HEK293 (cell line): ENCODE results near the gene LBHD1.

Experiments
- HOXC10 ChIP-seq: sonication (generic); formaldehyde crosslinking; IDR thresholded peaks from 2 replicates; pipeline ENCODE4 v1.8.1; 2023; ENCODE audit warnings: mild to moderate bottlenecking, missing genetic modification reagents
- PRDM2 ChIP-seq: fragments of 450-650 bp; formaldehyde crosslinking; IDR thresholded peaks from 2 replicates; pipeline ENCODE4 v1.5.1; 2016; ENCODE audit warnings: missing biosample characterization, missing genetic modification characterization, borderline replicate concordance
- SALL2 ChIP-seq: fragments of 450-650 bp; formaldehyde crosslinking; IDR thresholded peaks from 2 replicates; pipeline ENCODE4 v1.5.0; 2017; ENCODE audit warnings: missing biosample characterization, mild to moderate bottlenecking, missing genetic modification characterization, borderline replicate concordance
- ZBTB11 ChIP-seq: fragments of 450-650 bp; formaldehyde crosslinking; conservative IDR thresholded peaks from 2 replicates; pipeline ENCODE4 v1.5.1; 2016; ENCODE audit warnings: low read depth, missing biosample characterization, missing genetic modification characterization
- ZNF394 ChIP-seq: fragments of 450-650 bp; formaldehyde crosslinking; IDR thresholded peaks from 2 replicates; pipeline ENCODE4 v1.5.1; 2016; ENCODE audit warnings: missing biosample characterization, missing genetic modification characterization, mild to moderate bottlenecking, moderate library complexity, borderline replicate concordance
- ZNF513 ChIP-seq: fragments of 450-650 bp; IDR thresholded peaks from 2 replicates; pipeline ENCODE4 v1.5.1; 2018; ENCODE audit warnings: missing biosample characterization, missing genetic modification characterization
- ZNF561 ChIP-seq: fragments of 450-650 bp; IDR thresholded peaks from 2 replicates; pipeline ENCODE4 v1.5.1; 2018; ENCODE audit warnings: missing biosample characterization, missing genetic modification characterization, borderline replicate concordance
- ZNF645 ChIP-seq: fragments of 450-650 bp; formaldehyde crosslinking; IDR thresholded peaks from 2 replicates; pipeline ENCODE4; 2016; ENCODE audit warnings: missing biosample characterization, missing genetic modification characterization
- ZNF654 ChIP-seq: fragments of 450-650 bp; formaldehyde crosslinking; IDR thresholded peaks from 2 replicates; pipeline ENCODE4 v1.5.1; 2016; ENCODE audit warnings: low read depth, missing biosample characterization, missing genetic modification characterization
- ZNF791 ChIP-seq: fragments of 450-650 bp; formaldehyde crosslinking; IDR thresholded peaks from 2 replicates; pipeline ENCODE4 v1.5.1; 2016; ENCODE audit warnings: missing biosample characterization, missing genetic modification characterization
- TF ChIP-seq, protein P1 (sequence below): fragments of 450-650 bp; formaldehyde crosslinking; IDR thresholded peaks from 2 replicates; pipeline ENCODE4 v1.5.1; 2016; ENCODE audit warnings: missing biosample characterization, missing genetic modification characterization
- TF ChIP-seq, protein P2 (sequence below): fragments of 450-650 bp; formaldehyde crosslinking; IDR thresholded peaks from 2 replicates; pipeline ENCODE4 v1.5.1; 2016; ENCODE audit warnings: missing biosample characterization, missing genetic modification characterization

Gene LBHD1

GRCh38 chr11:62709247-62710000, 37.4 kb upstream of the LBHD1 start (continued):
- no peak for TF ChIP-seq ZNF513 (tag by site-specific recombination)
- no peak for TF ChIP-seq ZNF791 (tag by site-specific recombination)
- TF ChIP-seq, protein P1, sequence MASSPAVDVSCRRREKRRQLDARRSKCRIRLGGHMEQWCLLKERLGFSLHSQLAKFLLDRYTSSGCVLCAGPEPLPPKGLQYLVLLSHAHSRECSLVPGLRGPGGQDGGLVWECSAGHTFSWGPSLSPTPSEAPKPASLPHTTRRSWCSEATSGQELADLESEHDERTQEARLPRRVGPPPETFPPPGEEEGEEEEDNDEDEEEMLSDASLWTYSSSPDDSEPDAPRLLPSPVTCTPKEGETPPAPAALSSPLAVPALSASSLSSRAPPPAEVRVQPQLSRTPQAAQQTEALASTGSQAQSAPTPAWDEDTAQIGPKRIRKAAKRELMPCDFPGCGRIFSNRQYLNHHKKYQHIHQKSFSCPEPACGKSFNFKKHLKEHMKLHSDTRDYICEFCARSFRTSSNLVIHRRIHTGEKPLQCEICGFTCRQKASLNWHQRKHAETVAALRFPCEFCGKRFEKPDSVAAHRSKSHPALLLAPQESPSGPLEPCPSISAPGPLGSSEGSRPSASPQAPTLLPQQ (tag by site-specific recombination) = 0 out of 2 replicates have a peak, but pooled peaks have one; percentile 31
- no peak for TF ChIP-seq PRDM2 (tag by site-specific recombination)
- TF ChIP-seq ZNF654 (tag by site-specific recombination) = no peak
- no peak for TF ChIP-seq HOXC10 (CRISPR knock-in tag)
- TF ChIP-seq ZNF645 (tag by site-specific recombination) = no peak
- peak; percentile 91 for TF ChIP-seq ZBTB11 (tag by site-specific recombination)
- no peak for TF ChIP-seq ZNF394
- TF ChIP-seq, protein P2, sequence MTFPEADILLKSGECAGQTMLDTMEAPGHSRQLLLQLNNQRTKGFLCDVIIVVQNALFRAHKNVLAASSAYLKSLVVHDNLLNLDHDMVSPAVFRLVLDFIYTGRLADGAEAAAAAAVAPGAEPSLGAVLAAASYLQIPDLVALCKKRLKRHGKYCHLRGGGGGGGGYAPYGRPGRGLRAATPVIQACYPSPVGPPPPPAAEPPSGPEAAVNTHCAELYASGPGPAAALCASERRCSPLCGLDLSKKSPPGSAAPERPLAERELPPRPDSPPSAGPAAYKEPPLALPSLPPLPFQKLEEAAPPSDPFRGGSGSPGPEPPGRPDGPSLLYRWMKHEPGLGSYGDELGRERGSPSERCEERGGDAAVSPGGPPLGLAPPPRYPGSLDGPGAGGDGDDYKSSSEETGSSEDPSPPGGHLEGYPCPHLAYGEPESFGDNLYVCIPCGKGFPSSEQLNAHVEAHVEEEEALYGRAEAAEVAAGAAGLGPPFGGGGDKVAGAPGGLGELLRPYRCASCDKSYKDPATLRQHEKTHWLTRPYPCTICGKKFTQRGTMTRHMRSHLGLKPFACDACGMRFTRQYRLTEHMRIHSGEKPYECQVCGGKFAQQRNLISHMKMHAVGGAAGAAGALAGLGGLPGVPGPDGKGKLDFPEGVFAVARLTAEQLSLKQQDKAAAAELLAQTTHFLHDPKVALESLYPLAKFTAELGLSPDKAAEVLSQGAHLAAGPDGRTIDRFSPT (tag by site-specific recombination) = no peak
- TF ChIP-seq ZNF561 = no peak
- no peak for TF ChIP-seq SALL2 (tag by site-specific recombination)
